OCI-M2 (cell line): ENCODE results near the gene NKX2-2.
"Not testable (repeated sequence)": the region's sequence is repeated elsewhere in the genome, so short reads cannot be mapped to it uniquely, and the experiment has no call there.

Experiments used
- DNase-seq: peaks from one replicate; lab custom pipeline; 2025; ENCODE audit not compliant: unreplicated experiment; lab: John Stamatoyannopoulos, UW

The NKX2-2 gene

GRCh38 chr20:21509597-21510371 lies 4.1 kb downstream of the NKX2-2 start:
- no peak for DNase-seq

DNA sequence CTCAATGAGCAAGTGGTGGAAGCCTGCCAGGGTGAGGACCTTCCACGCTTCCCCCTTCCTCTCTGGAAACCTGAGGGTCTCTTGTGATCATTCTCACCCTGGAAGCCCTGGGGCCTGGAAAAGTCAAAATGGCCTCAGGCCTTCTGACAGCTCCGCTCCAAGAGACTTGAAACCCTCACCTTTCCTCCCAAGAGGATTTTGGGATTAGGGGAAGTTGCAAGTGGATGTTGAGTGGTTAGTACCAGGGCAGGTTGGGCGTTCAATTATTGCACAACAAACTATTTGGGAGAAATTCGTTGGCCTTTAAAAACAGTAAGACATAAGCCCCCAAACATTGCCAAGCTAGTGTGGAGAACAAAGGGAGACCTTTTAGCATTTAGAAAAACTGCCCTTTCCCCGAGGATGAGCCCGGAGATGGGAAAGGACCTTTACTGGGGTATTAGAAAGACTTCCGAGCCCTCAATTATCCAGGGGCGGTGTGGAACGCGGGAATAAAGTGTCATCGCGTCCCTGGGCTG lies 4.7 kb downstream of the NKX2-2 start:
- no peak for DNase-seq

DNA sequence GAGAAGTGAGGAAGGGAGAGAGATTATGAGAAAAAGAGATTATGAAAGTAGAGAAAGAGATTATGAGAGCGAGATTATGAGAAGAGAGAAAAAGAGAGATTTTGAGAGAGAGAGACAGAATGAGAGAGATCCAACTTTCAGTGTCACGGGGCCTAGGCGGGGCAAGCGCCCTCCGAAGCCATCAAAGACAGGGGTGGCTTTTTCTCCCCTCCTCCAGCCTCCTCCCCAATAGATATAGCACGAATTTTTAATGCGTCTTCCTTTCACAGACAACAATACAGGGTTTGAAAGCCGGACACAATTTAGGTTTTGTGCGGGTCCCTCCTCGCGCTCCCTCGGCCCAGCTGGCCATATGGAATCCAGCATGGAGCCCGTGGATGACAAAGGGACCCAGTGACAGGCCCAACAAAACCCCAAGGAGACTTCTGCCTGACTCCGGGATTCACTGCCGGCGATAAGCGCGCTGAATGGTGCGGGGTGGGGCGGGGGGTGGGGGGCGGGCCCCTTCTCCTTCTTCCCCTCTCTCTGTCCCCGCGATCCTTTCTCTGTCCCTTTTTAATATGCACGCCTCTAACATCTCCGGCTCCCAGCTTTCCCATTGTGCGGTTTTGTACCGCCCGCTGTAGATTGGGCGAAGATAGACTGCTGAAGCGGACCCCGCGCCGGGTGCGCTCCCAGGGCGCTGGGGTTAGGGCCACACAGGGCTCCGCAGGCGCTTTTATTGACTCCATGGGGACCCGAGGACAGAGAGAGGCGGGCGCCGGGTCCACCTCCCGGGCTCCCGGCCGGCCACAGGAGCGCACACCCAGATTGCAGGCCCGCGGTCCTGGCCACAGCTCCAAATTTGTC lies 5.4 kb downstream of the NKX2-2 start:
- no peak for DNase-seq

DNA sequence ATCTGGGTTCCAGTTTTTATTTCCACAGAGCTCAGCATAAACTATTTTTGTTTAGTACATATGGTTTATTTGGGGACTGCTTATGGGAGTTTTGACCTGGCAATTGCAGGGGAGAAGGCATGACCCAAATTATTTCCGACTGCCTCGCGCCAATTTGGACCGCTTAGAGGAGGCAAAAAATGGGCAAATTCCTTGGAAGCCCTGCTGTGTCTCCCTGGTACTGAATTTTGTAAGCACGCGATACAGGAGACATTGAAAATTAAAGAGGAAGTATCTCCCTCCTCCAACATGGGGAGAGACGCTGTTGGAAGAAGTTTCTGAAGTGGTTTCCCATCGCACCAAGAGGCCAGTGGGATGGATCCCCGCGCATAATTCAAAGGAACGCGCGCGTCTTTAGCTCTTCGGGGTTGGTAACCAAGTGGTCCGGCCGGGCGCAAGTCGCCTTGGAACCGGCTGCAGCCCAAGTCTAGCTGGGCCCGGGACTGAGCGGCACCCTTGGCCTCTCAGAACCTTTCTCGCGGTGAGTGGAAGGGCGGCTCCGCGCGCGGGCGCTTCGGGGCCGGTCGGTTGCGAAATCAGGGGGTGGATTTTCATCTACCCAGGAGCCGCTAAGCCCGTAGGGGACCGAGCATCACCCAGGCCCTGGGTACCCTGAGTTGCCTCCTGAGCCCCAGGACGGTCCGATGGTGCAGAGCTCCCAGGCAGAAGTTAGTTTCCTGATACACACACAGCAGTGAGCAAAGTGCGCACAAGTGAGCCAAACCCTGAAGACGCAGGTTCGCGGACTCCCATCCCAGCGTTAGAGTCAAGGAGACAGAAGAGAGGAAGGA lies 6.2 kb downstream of the NKX2-2 start:
- DNase-seq = no peak

DNA sequence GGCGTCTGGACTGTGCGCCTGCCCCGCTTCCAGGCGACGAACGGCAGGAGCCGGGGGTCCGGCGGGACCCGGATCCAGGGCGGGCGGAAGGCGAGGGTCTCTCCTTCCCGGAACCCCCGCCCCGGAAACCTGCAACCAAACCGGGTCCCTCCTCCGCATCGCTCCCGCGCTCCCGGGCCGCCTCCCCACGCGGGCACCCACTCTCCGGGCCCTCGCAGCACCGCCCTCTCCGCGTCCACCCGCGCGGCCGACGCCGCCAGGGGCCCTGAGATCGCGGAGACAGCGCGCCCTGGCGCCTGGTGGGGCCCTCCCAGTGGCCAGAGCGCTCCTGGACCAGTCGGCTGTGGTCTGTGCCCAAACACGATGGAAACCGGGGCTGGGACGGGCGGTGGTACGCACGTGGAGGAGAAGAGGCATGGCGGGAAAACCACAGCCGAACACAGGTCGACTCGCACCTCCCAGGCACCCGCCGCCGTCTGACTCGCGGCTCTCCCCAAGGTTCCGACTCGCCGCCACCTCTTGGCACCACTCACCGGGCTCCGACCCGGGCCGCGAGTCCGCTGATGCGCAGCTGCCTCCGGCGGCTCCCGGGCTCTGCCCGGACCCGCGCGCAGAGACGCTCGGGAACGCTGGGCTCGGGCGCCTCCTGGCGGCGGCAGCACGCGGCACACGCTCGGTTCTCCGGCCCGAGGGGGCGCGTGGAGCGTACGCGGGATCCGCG lies 7.9 kb downstream of the NKX2-2 start:
- DNase-seq = peak; percentile 19

DNA sequence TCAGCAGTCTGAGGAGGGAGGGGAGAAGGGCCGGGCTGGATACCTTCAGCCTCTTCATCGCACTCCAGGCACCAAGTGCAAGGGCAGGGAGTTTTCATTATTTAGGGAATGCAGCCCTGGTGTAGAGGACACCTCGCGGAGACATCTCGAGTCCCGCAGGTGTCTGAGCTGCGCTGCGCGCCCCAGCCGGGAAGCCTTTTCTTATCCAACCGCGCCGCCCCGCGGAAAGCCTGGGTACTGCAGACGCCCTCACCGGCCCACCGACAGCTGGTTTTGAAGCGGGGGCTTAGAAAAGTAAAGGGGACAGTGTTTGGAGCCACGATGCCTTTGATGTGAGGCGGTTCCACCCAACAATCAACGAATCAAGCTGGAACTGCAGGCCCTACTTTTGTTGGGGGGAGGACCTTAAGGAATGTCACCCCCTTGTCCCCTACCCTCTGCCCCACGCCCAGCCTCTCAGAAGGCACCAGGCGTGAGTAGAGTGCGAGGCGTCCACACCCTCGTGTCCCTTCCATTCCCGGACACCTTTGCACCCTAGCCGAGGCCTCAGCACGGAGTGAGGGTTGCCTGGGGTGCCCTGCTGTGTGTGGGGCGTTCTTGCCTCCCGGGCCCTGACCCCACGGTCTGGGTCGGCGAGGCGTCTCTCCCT lies 8.6 kb downstream of the NKX2-2 start:
- DNase-seq = peak; percentile 42

- DNase-seq = no peak
Measured at GRCh38 chr20:21504323-21504722, 9.5 kb downstream of the NKX2-2 start.

DNA sequence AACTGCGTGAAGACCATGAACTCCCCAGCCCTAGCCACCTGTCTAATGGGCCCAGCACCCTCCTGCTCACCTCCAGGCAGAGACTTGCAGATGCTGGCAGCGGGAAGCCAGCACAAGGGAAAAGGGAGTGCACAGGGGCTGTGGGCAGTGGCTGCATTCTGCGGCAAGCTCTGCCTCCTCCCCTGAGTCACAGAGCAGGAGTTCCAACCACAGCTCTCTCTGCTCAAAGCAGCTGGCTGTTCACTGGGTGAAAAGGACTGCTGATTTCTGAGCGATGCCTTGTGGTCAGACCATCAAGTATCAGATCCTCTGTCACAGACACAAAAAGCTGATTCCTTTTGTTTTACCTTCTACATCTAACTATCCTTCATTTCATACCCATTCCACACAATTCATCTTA lies 10.5 kb downstream of the NKX2-2 start:
- DNase-seq = no peak

- DNase-seq = no peak
Measured at GRCh38 chr20:21501184-21501583, 12.7 kb downstream of the NKX2-2 start.

- no peak for DNase-seq
Measured at GRCh38 chr20:21500599-21500998, 13.3 kb downstream of the NKX2-2 start.

DNA sequence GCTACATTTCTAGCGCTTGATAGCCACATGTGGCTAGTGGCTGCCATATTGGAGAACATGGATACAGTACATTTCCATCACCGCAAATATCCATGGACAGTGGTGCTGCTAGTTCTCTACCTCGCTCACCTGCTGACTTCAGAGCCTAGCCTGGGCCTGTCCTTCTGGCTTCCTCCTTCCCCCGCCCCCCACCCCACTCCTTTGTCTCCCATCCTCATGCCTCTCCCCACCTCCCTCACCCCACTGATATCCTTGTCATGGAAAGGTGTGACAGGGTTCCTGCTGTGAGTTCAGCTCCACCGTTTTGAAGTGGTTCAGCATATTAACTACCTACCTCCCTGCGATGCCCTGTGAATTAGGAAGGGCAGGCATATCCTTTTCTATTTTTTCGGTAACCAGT lies 14.2 kb downstream of the NKX2-2 start:
- no peak for DNase-seq

DNA sequence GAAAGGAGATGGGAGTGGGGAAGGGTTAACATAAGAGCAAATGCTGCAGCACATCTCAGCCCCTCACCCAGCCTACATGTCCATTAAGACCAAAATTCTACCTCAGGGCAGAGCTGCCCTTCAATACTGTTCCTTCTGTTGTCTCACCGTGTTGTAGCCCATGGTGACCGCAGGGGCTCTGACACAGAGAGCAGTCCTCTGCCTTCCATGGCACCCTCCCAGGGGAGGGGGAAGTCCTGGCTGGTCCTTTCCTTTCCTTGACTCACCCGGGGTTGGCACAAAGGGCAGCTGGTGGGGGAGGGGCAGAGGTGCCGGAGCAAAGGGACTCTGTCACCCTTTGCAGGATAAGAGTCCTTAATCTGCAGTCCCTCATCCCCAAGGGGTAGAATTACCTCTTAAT lies 15.2 kb downstream of the NKX2-2 start:
- DNase-seq = no peak

- DNase-seq = no peak
Measured at GRCh38 chr20:21498195-21498594, 15.7 kb downstream of the NKX2-2 start.

DNA sequence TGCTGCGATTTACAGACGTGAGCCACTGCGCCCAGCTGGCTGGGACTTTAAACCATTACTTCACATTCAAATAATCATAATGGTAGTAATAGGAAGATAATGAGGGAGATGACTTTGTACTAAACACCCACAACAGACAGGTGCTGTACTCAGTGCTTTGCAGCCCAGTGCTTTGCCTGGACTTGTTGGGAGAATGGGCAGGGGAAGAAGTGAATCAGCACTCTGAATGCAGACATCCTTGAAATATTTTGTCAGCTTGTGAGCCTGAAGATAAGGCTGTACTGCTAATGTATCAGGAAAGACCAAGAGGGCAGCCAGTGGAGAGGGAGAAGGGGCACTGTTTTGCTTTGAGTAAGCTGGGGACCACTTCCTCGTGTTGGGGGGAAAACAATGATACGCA lies 17.4 kb downstream of the NKX2-2 start:
- DNase-seq = no peak

- no peak for DNase-seq
Measured at GRCh38 chr20:21493049-21493448, 20.8 kb downstream of the NKX2-2 start.

- no peak for DNase-seq
Measured at GRCh38 chr20:21490105-21490504, 23.8 kb downstream of the NKX2-2 start.

DNA sequence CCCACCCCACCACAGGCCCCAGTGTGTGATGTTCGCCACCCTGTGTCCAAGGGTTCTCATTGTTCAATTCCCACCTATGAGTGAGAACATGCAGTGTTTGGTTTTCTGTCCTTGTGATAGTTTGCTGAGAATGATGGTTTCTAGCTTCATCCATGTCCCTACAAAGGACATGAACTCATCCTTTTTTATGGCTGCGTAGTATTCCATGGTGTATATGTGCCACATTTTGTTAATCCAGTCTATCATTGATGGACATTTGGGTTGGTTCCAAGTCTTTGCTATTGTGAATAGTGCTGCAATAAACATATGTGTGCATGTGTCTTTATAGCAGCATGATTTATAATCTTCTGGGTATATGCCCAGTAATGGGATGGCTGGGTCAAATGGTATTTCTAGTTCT lies 33.7 kb downstream of the NKX2-2 start:
- DNase-seq = not testable (repeated sequence)

GRCh38 chr20:21465799-21466198 lies 48.1 kb downstream of the NKX2-2 start:
- DNase-seq = no peak

- no peak for DNase-seq
Measured at GRCh38 chr20:21464916-21465315, 48.9 kb downstream of the NKX2-2 start.
